HCT116 (cell line): ENCODE results near the gene SULT2B1. TPM values are rescaled to one million over a fixed set of nuclear protein-coding genes. Genes with fewer than 3 reads are reported as not detected.
A peak's percentile ranks its signal among the peaks of the same experiment; 100 is the strongest.

Source experiments
- ATAC-seq: fragments of 200-7000 bp; cut with Tn5 transposase; 2 replicates; pipeline ENCODE4 v1.9.1; 2020; ENCODE audit warnings: mild to moderate bottlenecking, moderate library complexity
- BruUV-seq: library from RNA; stranded (reverse); fragments of 400-500 nt; replicated peaks from 2 replicates; lab custom pipeline; 2021; lab: Mats Ljungman, UMichigan
- CTCF ChIA-PET: fragments of 300-600 bp; sonication (Branson Sonifier 250); formaldehyde crosslinking; loops from one replicate; lab custom pipeline; 2021; ENCODE audit warnings: antibody characterized with exemption; lab: Charles Lee
- POLR2A ChIA-PET: fragments of 300-600, 350-600 bp; sonication (Branson Sonifier 250); formaldehyde crosslinking; loops from one replicate; lab custom pipeline; 2021; ENCODE audit warnings: antibody characterized with exemption; lab: Charles Lee
- RAD21 ChIA-PET, 2 experiments: fragments of 300-600 bp; sonication (Branson Sonifier 250); formaldehyde crosslinking; loops; one replicate each; lab custom pipeline; 2023; ENCODE audit warnings: low total read pairs in 2 of 2; ENCODE audit not compliant: uncharacterized antibody in 2 of 2, unreplicated experiment in 2 of 2, low non-redundant PET in 1 of 2; lab: Charles Lee
- DNase-seq: peaks from one replicate; pipeline ENCODE4 v3.0.0-alpha.2; 2010; ENCODE audit warnings: low read depth, low spot score
- H2AFZ ChIP-seq: fragments of 200-600 bp; shearing (Covaris generic), sonication (generic); 2 replicates; pipeline ENCODE4 v1.6.1; 2017; ENCODE audit warnings: low read depth, mixed run types, mixed read lengths, antibody characterized with exemption, low read length; ENCODE audit not compliant: poor library complexity, severe bottlenecking
- H3K27ac ChIP-seq: 2 replicates; pipeline ENCODE4 v1.5.1; 2012; ENCODE audit warnings: low read depth, low read length
- H3K27me3 ChIP-seq: fragments of 200-600 bp; sonication (generic); 2 replicates; pipeline ENCODE4 v1.6.1; 2016; ENCODE audit warnings: mixed run types, low read length, mixed read lengths; ENCODE audit not compliant: insufficient read depth
- H3K36me3 ChIP-seq, 2 experiments: fragments of 200-500 bp in 1 of 2; fragments of 200-600 bp in 1 of 2; sonication (Bioruptor generic) in 1 of 2; sonication (generic) in 1 of 2; 2 replicates each; pipeline versions ENCODE4 v1.5.1 to v1.6.1; 2014 to 2016; ENCODE audit warnings: low read length in 2 of 2, inconsistent platforms in 1 of 2, mixed read lengths in 1 of 2, mixed run types in 1 of 2; ENCODE audit not compliant: insufficient read depth in 2 of 2, control insufficient read depth in 1 of 2
- H3K4me1 ChIP-seq, 2 experiments: fragments of 200-600 bp in 1 of 2; sonication (generic) in 1 of 2; 2 replicates each; pipeline versions ENCODE4 v1.5.1 to v1.6.1; 2012 to 2017; ENCODE audit warnings: low read length in 2 of 2, inconsistent platforms in 1 of 2, mild to moderate bottlenecking in 1 of 2, mixed read lengths in 1 of 2, mixed run types in 1 of 2, moderate library complexity in 1 of 2; ENCODE audit not compliant: insufficient read depth in 2 of 2, control insufficient read depth in 1 of 2
- H3K4me2 ChIP-seq: fragments of 200-600 bp; sonication (generic); 2 replicates; pipeline ENCODE4 v1.6.1; 2017; ENCODE audit warnings: mixed run types, low read length, mixed read lengths
- H3K4me3 ChIP-seq, 2 experiments: fragments of 200-600 bp in 1 of 2; sonication (generic) in 1 of 2; replicated peaks in 1 of 2; 2 replicates each; pipeline ENCODE4 v1.5.1; 2011 to 2016; ENCODE audit warnings: low read length in 2 of 2, control low read depth in 1 of 2, low read depth in 1 of 2, mild to moderate bottlenecking in 1 of 2, mixed read lengths in 1 of 2, mixed run types in 1 of 2
- H3K79me2 ChIP-seq: fragments of 200-600 bp; sonication (generic); 2 replicates; pipeline ENCODE4 v1.6.1; 2017; ENCODE audit warnings: mild to moderate bottlenecking, mixed run types, low read length, moderate library complexity, mixed read lengths; ENCODE audit not compliant: insufficient read depth
- H3K9ac ChIP-seq: fragments of 200-600 bp; sonication (generic); 2 replicates; pipeline ENCODE4 v1.6.1; 2016; ENCODE audit warnings: low read length, mixed read lengths
- H3K9me2 ChIP-seq: fragments of 200-600 bp; sonication (generic), shearing (Covaris generic); 2 replicates; pipeline ENCODE4 v1.6.1; 2017; ENCODE audit warnings: mixed run types, mild to moderate bottlenecking, moderate library complexity; ENCODE audit not compliant: insufficient read depth
- H3K9me3 ChIP-seq, 2 experiments: fragments of 200-500 bp in 1 of 2; fragments of 200-600 bp in 1 of 2; sonication (Bioruptor generic) in 1 of 2; sonication (generic) in 1 of 2; 2 replicates each; pipeline ENCODE4 v1.6.1; 2014 to 2017; ENCODE audit warnings: low read length in 2 of 2, mixed read lengths in 2 of 2, inconsistent platforms in 1 of 2, low read depth in 1 of 2, mild to moderate bottlenecking in 1 of 2, mixed run types in 1 of 2, moderate library complexity in 1 of 2; ENCODE audit not compliant: control insufficient read depth in 1 of 2, insufficient read depth in 1 of 2
- H4K20me1 ChIP-seq: fragments of 200-600 bp; sonication (generic), shearing (Covaris generic); 2 replicates; pipeline ENCODE4 v1.6.1; 2017; ENCODE audit warnings: mixed run types, mild to moderate bottlenecking, moderate library complexity; ENCODE audit not compliant: insufficient read depth
- CBX3 ChIP-seq: IDR thresholded peaks from 2 replicates; pipeline ENCODE4 v1.6.1; 2012; ENCODE audit warnings: low read depth
- CEBPB ChIP-seq: IDR thresholded peaks from 2 replicates; pipeline ENCODE4 v1.6.1; 2012; ENCODE audit warnings: low read depth
- EZH2phosphoT487 ChIP-seq: fragments of 200-600 bp; IDR thresholded peaks from 2 replicates; pipeline ENCODE4 v1.6.1; 2018; ENCODE audit warnings: antibody characterized with exemption, borderline replicate concordance
- JUND ChIP-seq: IDR thresholded peaks from 2 replicates; pipeline ENCODE4 v1.6.1; 2012
- MAX ChIP-seq: IDR thresholded peaks from 2 replicates; pipeline ENCODE4 v1.6.1; 2012
- YY1 ChIP-seq: IDR thresholded peaks from 2 replicates; pipeline ENCODE4 v1.6.1; 2011; ENCODE audit warnings: low read length, low read depth, moderate library complexity, mild to moderate bottlenecking; ENCODE audit not compliant: insufficient replicate concordance; ENCODE audit errors: extremely low read depth
- intact Hi-C: fragments of 100-400 bp; cut with micrococcal nuclease; formaldehyde crosslinking; loops from 2 replicates; pipeline ENCODE4 v1.10.0; 2022
- total RNA-seq: library from RNA; stranded (reverse); gene quantifications from one replicate; pipeline ENCODE4 v1.2.1, GENCODE V29; 2021; ENCODE audit not compliant: unreplicated experiment

The SULT2B1 gene
- total RNA-seq, 1 experiment from 2014 or later = 4.8 TPM

DNA sequence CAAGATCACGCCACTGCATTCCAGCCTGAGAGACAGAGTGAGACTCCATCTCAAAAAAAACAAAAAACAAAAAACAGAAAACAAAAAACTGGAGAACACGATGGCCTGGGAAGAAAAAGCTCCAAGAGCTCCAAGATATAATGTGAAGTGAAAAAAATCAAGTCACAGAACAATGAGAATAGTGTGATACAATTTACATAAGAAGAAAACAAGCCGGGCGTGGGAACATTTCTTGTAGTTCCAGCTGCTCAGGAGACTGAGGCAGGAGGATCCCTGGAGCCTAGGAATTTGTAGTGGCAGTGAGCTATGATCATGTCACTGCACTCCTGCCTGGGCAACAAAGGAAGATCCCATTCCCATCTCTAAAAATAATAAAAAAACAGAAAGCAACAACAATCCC lies 31.8 kb upstream of the SULT2B1 start:
- Histone ChIP-seq H2AFZ (no peak overlapping the region), H3K4me2 (no peak overlapping the region), H3K9me2 (no peaks in the 10 kb centered on the region), H3K9ac (no peak overlapping the region), H3K9me3 (peaks cover 0 to 8% of the 10 kb centered on the region in 2 experiments; a peak in 1 of 4 replicates), H3K27ac (no peak overlapping the region), H3K27me3 (no peaks in the 10 kb centered on the region), H3K36me3 (no peaks in the 10 kb centered on the region), H3K79me2 (no peaks in the 10 kb centered on the region), H3K4me3 (no peak overlapping the region), H3K4me1 (peaks cover 13 to 32% of the 10 kb centered on the region in 2 experiments; a peak in 3 of 4 replicates), H4K20me1 (no peaks in the 10 kb centered on the region)
- ChIA-PET POLR2A (no interaction called here), CTCF (interaction anchor here (0.7 kb wide), 1 partner anchor 64 kb away, joined by 3 read pairs; no protein-coding TSS in a partner anchor), RAD21 (no interaction called here)
- BruUV-seq = no TSS peak
- DNase-seq (no peak), ATAC-seq (no peak)
- intact Hi-C loops = no loop called here
- no peak for TF ChIP-seq CEBPB
- no peak for TF ChIP-seq JUND
- TF ChIP-seq EZH2phosphoT487 = no peak
- TF ChIP-seq MAX = no peak

GRCh38 chr19:48524221-48524620 lies 27.8 kb upstream of the SULT2B1 start:
- Histone ChIP-seq H3K4me2 (no peak overlapping the region), H3K9me2 (no peaks in the 10 kb centered on the region), H3K4me1 (peaks cover 10 to 14% of the 10 kb centered on the region in 2 experiments; a peak in 3 of 4 replicates), H3K9me3 (peaks cover 0 to 14% of the 10 kb centered on the region in 2 experiments; a peak in 1 of 4 replicates), H3K27me3 (no peaks in the 10 kb centered on the region), H2AFZ (no peak overlapping the region), H3K27ac (no peak overlapping the region), H3K4me3 (no peak overlapping the region), H4K20me1 (no peaks in the 10 kb centered on the region), H3K36me3 (no peaks in the 10 kb centered on the region), H3K79me2 (no peaks in the 10 kb centered on the region), H3K9ac (no peak overlapping the region)
- ATAC-seq (no peak), DNase-seq (no peak)
- POLR2A ChIA-PET = no interaction called here
- CTCF ChIA-PET = no interaction called here
- RAD21 ChIA-PET = no interaction called here
- intact Hi-C loops = no loop called here
- no TSS peak for BruUV-seq
- TF ChIP-seq JUND (no peak), CBX3 (peak; percentile 42; the same call in 1 of the 2 replicates), MAX (no peak), YY1 (peak; percentile 86)
